Measurements from ENCODE around the gene ZFYVE19. TPM values are rescaled to one million over a fixed set of nuclear protein-coding genes. Genes with fewer than 3 reads are reported as not detected.

The ZFYVE19 gene
- total and polyA plus RNA-seq, 2 of the 13 experiments (the other 11 are each of a cell fraction or from before 2014, with no cell fraction given) = 23.3 to 44.0 TPM

DNA sequence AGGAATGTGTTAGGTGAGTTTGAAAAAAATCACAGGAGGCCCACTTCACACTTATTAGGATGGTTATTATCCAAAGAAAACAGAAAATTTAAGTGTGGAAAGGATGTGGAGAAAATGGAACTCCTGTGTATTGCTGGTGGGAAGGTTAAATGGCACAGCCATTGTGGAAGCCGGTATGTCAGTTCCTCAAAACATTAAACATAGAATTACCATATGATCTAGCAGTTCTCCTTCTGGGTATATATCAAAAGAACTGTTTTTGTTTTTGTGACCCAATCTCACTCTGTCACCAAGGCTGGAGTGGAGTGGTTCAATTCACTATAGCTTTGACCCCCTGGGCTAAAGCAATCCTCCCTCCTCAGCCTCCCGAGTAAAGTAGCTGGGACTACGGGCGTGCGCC is 10.4 kb upstream of the ZFYVE19 start:
- Histone ChIP-seq H3K9ac (ENCODE audit: insufficient read depth, low read depth, low read length) (no peak overlapping the region), H3K9me3 (ENCODE audit: low read length) (no peaks in the 10 kb centered on the region), H3K4me3 (replicated peaks in 1 of 3; ENCODE audit: insufficient read depth in 1 of 3, low read depth in 2 of 3, low read length in 3 of 3) (no peak overlapping the region), H3K36me3 (replicated peaks in 1 of 2; ENCODE audit: control insufficient read depth in 1 of 2, insufficient read depth in 2 of 2, low read length in 2 of 2) (peaks cover 0 to 4% of the 10 kb centered on the region in 2 experiments; a peak in 1 of 5 replicates), H2AFZ (ENCODE audit: low read length) (no peak overlapping the region), H3K27me3 (ENCODE audit: control insufficient read depth in 1 of 2, insufficient read depth in 2 of 2, low read length in 2 of 2) (no peaks in the 10 kb centered on the region), H3K4me2 (ENCODE audit: low read depth, low read length) (no peak overlapping the region), H3K4me1 (ENCODE audit: insufficient read depth, low read length) (peaks cover 49% of the 10 kb centered on the region), H3K27ac (ENCODE audit: extremely low read length, insufficient read depth, low read length) (peak overlapping the region; percentile 29), H4K20me1 (ENCODE audit: insufficient read depth, low read length) (no peaks in the 10 kb centered on the region), H3K79me2 (ENCODE audit: insufficient read depth, low read length) (peaks cover 17% of the 10 kb centered on the region)
- BruUV-seq (replicated peaks) = no TSS peak
- FAIRE-seq = no peak
- POLR2A ChIA-PET = interaction anchor here (1.1 to 1.3 kb wide), 2 partner anchors 11 to 33 kb away, joined by 3 read pairs; partner anchors contain the start of genes DNAJC17, GCHFR and ZFYVE19
- ATAC-seq = no peak
- no peak for DNase-seq (ENCODE audit: low spot score)
- WGBS (ENCODE audit: low lambda C conversion rate) = 92% methylated on average over 5 of the region's 5 CpGs
- in situ Hi-C loops (cut with HindIII; ENCODE audit: extremely low pct_ligation_motif_present, low pct_unique_long_range_greater_than_20kb) (no loop called here), intact Hi-C loops (cut with micrococcal nuclease; ENCODE audit: unreplicated experiment) (no loop called here)
- TF ChIP-seq, protein P1, sequence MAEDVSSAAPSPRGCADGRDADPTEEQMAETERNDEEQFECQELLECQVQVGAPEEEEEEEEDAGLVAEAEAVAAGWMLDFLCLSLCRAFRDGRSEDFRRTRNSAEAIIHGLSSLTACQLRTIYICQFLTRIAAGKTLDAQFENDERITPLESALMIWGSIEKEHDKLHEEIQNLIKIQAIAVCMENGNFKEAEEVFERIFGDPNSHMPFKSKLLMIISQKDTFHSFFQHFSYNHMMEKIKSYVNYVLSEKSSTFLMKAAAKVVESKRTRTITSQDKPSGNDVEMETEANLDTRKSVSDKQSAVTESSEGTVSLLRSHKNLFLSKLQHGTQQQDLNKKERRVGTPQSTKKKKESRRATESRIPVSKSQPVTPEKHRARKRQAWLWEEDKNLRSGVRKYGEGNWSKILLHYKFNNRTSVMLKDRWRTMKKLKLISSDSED (CRISPR knock-in tag; IDR thresholded peaks at IDR 0.05) = no peak
- TF ChIP-seq ZNF773 (CRISPR knock-in tag; IDR thresholded peaks at IDR 0.05; ENCODE audit: borderline replicate concordance) (no peak), PTBP1 (IDR thresholded peaks at IDR 0.05; ENCODE audit: low read depth, low read length, poor library complexity, severe bottlenecking) (no peak), SMARCC2 (IDR thresholded peaks at IDR 0.05) (no peak), ZNF24 (IDR thresholded peaks at IDR 0.05) (no peak), SP4 (CRISPR knock-in tag; IDR thresholded peaks at IDR 0.05) (no peak), ZNF263 (CRISPR knock-in tag; IDR thresholded peaks at IDR 0.05) (no peak)
- TF ChIP-seq, protein P2, sequence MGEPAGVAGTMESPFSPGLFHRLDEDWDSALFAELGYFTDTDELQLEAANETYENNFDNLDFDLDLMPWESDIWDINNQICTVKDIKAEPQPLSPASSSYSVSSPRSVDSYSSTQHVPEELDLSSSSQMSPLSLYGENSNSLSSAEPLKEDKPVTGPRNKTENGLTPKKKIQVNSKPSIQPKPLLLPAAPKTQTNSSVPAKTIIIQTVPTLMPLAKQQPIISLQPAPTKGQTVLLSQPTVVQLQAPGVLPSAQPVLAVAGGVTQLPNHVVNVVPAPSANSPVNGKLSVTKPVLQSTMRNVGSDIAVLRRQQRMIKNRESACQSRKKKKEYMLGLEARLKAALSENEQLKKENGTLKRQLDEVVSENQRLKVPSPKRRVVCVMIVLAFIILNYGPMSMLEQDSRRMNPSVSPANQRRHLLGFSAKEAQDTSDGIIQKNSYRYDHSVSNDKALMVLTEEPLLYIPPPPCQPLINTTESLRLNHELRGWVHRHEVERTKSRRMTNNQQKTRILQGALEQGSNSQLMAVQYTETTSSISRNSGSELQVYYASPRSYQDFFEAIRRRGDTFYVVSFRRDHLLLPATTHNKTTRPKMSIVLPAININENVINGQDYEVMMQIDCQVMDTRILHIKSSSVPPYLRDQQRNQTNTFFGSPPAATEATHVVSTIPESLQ (CRISPR knock-in tag; conservative IDR thresholded peaks at IDR 0.05) = no peak
- TF ChIP-seq, protein P3, sequence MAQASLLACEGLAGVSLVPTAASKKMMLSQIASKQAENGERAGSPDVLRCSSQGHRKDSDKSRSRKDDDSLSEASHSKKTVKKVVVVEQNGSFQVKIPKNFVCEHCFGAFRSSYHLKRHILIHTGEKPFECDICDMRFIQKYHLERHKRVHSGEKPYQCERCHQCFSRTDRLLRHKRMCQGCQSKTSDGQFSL (CRISPR knock-in tag; IDR thresholded peaks at IDR 0.05) = no peak
- TF ChIP-seq, protein P4, sequence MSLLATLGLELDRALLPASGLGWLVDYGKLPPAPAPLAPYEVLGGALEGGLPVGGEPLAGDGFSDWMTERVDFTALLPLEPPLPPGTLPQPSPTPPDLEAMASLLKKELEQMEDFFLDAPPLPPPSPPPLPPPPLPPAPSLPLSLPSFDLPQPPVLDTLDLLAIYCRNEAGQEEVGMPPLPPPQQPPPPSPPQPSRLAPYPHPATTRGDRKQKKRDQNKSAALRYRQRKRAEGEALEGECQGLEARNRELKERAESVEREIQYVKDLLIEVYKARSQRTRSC (CRISPR knock-in tag; IDR thresholded peaks at IDR 0.05; ENCODE audit: low read depth) = no peak
- CTCF ChIA-PET (ENCODE audit: low intra/inter-chr PET ratio, low total read pairs) = no interaction called here

Data from HepG2 (cell line).